GM12892 (cell line): Measurements from ENCODE around the gene PDGFA. TPM values are rescaled to one million over a fixed set of nuclear protein-coding genes. Genes with fewer than 3 reads are reported as not detected.

Experiments used
- DNase-seq: peaks from one replicate; pipeline ENCODE4 v3.0.0; 2011; ENCODE audit not compliant: insufficient read length
- FAIRE-seq: peaks from 2 replicates; lab custom pipeline; 2011; peaks lifted over from hg19 to GRCh38; lab: Jason Lieb, UNC
- POLR2A ChIP-seq: IDR thresholded peaks from 2 replicates; pipeline ENCODE4 v1.6.1; 2011; ENCODE audit warnings: low read depth, low read length, control low read depth
- POLR2AphosphoS5 ChIP-seq: IDR thresholded peaks from 2 replicates; pipeline ENCODE4 v1.6.1; 2011; ENCODE audit warnings: low read depth, low read length, control low read depth
- TAF1 ChIP-seq: IDR thresholded peaks from 2 replicates; pipeline ENCODE4 v1.6.1; 2011; ENCODE audit warnings: low read depth, mild to moderate bottlenecking, control low read depth, low read length, borderline replicate concordance
- polyA plus RNA-seq: library from polyadenylated mRNA; unstranded; fragments of >200 nt; gene quantifications from one replicate; pipeline ENCODE4 v1.2.1, GENCODE V29; 2012; ENCODE audit warnings: missing spikeins, inconsistent platforms; ENCODE audit not compliant: missing spikeins

PDGFA gene
- 3.2 TPM for polyA plus RNA-seq

DNA sequence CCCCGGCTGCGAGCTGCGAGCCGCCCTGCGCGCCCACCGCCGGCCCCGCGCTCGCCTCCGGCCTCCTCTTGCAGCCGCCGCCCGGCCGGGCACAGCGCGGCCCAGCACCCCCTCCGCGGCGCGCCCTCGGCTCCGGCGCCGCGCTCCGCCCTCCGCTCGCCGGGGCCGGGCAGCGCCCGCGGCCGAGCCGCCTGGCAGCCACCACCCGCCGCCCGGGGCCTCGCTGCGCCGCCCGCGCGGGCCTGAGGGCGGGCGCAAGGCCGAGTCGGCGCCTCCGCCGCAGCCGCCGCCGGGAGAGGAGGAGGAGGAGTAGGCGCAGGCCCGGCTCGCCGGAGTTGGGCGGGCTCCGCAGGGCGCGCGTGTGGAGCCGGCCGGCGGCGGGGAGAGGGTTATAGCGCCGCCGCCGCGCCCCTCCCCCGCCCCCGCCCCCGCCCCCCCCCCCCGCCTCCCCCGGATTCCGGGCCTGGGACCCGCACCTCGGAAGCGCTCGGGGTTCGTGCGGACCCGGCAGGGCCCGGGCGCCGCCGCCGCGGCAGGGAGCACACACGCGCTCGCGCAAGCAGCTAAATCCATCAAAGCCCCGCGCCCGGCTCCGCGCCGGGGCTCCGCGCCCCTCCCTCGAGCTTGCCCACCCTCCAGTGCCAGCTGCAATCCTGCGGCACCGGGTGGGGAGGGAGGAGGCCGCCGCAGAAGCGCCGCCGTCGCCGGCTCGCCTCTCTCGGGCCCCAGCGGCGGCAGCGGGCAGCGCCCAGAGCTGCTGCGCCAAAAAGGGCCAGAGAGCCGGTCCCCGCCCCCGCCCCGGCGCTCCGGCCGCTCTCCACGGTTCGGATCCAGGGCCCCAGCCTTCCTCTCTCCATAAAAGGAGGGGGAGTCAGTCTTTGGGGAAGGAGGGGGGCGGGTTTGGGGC is at the start of gene PDGFA:
Gene PDGFA, minus strand, starts transcription at position 363 of the 907 bp plus-strand sequence. CDS start 845 bp downstream, outside the sequence.
- DNase-seq (no peak), FAIRE-seq (no peak)

DNA sequence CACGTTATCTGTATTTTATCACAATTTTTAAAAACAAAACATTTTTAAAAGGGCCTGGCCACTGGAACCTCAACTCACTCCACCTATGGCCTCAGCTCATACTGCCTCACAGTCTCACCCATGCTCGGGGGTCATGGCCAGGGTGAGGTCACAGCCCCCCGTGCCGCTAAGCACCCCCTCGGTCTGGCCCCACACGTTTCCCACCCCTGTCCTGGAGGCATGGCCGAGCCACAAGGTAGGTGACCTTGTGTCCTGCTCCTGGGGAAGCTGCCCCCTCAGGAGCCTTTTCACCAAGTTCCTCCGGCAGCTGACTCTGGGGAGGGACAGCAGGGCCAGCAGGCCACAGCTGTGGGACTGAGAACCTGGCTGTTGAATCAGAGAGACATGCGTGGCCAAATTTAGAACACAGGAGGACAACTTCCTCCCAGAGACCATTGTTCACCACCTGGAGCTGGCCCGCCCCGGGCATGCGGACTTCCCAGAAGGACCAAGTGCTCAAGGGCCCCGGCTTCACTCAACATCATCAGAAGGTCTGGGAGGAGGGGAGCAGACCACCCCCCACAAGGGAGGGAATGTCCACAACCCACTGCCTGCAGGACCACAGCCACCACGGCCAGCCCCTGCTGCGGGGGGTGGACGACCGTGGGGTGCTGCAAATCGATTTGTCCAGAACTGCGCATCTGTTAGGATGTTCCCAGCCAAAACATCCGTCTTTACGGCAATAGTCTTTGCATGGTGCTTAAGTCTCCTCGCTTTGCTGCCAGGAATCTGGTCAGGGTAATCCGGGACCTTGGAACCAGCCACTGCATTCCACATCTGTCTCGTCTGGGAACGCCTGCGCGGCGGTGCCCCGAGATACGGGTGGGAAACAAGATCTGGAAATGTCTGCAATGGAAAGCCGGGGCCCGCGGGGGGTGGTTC is 48.6 kb upstream of the PDGFA start:
- FAIRE-seq (no peak), DNase-seq (no peak)
- TF ChIP-seq POLR2AphosphoS5, result no peak
- no peak for TF ChIP-seq TAF1
- no peak for TF ChIP-seq POLR2A

More for the DNA sequence above, at the start of gene PDGFA:
- TF ChIP-seq TAF1, result no peak

DNA sequence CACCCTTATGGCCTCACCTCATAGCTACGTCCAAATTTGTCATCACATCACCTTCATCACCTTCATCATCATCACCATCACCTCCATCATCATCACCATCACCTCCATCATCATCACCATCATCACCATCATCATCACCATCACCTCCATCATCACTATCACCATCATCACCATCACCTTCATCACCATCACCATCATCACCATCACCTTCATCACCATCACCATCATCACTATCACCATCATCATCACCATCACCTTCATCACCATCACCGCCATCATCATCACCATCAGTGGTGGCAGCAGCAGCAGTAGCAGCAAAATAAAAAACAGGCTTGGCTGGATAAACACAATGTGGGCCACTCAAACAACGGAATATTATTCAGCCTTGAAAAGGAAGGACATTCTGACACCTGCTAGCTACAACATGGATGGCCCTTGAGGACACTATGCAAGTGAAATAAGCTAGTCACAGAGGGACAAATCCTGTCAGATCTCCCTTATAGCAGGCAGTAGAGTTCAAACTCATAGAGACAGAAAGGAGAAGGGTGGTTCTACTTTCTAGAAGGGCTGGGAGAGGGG is 47.7 kb upstream of the PDGFA start:
- FAIRE-seq (no peak), DNase-seq (no peak)
- TF ChIP-seq POLR2AphosphoS5, result no peak
- no peak for TF ChIP-seq TAF1
- TF ChIP-seq POLR2A, result no peak

- no peak for FAIRE-seq
- TF ChIP-seq POLR2AphosphoS5, result no peak
- no peak for TF ChIP-seq TAF1
- no peak for TF ChIP-seq POLR2A
- no peak for DNase-seq
These were observed 46.5 kb upstream of the PDGFA start for GRCh38 chr7:566100-566499.

DNA sequence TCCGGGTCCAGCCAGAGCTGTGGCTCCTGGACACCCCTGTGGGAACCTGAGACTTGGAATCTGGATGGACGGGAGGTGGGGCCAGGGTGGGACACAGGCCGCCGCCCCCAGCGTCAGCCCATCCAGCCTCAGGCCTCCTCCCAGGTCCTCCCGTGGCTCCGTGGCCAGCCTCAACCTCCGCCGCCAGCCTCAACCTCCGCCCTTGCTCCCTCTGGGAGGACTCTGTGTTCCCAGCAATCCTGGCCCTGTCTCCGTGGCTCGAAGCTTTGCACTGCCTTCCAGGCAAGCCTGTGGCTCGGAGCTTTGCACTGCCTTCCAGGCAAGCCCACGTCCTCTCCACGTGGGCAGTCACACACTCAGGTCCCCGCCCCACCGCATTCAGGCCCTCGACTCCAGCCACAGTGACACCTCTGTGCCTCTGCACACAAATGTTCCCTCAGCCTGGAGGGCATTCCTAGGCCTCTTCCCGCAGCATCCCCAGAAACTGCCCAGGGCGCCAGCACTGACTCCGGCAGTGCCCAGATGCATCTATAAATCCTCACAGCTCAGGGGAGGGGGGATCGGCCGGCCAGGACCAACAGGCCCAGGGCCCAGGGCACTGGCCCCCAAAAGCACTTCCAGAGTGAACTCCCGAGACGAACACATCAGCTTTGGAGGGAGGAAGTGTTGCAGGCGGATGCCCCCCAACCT is 44.7 kb upstream of the PDGFA start:
- FAIRE-seq (no peak), DNase-seq (no peak)
- TF ChIP-seq POLR2A (no peak), TAF1 (no peak), POLR2AphosphoS5 (no peak)

- TF ChIP-seq POLR2AphosphoS5, result no peak
- TF ChIP-seq POLR2A, result no peak
- no peak for TF ChIP-seq TAF1
- FAIRE-seq (no peak), DNase-seq (no peak)
These were observed 44.1 kb upstream of the PDGFA start for GRCh38 chr7:563629-564170.

DNA sequence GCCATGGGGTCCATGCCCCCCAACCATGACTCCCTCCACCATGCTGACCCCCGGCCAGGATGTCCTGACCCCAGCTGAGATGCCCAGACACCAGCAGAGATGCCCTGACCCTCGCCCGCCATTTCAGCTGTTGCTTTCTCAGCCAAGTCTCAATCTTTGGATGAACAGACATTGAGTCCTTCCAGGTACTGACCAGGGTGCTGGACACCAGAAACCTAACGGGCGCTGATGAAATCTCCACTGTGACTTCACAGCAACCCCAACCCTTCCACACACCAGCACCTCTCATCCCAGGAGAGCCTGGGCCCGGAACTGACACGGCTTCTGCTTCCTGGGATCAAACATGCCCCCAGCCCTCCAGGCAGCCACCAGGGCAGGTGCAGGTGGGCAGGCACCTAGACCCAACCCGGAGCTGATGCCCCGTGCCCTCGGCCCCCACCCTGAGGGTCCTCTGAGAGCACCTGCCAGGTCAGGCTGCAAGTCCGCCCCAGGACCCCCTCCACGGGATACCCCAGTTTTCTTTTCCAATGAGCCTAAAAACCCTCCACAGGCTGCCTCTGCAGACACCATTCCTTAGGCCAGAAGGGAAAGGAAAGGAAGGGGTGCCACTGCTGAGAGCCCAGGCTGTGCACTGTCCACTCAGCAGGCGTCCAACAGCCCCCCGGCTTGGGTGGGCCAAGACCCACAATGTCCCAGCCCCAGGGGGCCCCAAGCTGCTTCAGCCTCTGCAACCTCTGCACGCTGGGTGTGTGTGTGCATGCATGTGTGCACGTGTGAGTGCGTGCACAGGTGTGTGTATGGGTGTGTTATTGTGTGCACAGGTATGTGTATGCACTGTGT is 43.4 kb upstream of the PDGFA start:
- no peak for FAIRE-seq
- no peak for DNase-seq
- TF ChIP-seq TAF1, result no peak
- TF ChIP-seq POLR2AphosphoS5, result no peak

DNA sequence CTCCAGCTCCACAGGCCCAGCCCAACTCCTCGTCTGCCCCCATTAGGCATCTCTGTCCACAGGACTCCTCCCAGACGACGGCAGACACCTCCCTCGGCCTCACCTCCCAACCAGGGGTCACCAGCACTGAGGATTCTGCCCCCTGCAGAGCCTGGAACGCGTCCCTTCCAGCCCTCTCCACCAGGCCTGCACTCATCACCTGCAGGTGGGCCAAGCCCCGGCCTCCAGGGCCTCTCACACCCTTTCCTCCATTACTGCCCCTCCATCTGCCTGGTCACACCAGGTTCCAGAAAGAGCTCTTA is 42.7 kb upstream of the PDGFA start:
- DNase-seq (no peak), FAIRE-seq (no peak)
- TF ChIP-seq POLR2A (no peak), POLR2AphosphoS5 (no peak), TAF1 (no peak)

- no peak for TF ChIP-seq POLR2AphosphoS5
- TF ChIP-seq POLR2A, result no peak
- TF ChIP-seq TAF1, result no peak
- FAIRE-seq (no peak), DNase-seq (no peak)
These were observed 42.2 kb upstream of the PDGFA start for GRCh38 chr7:561631-562373.
